Measurements from ENCODE around the gene TEDC1.

The TEDC1 gene

GRCh38 chr14:105484069-105484996 is 6.7 kb upstream of the TEDC1 start:
- DNase-seq (ENCODE audit: low read depth in 1 of 2, low spot score in 1 of 2) = no peak

GRCh38 chr14:105484997-105485393 is 6.1 kb upstream of the TEDC1 start:
- DNase-seq (ENCODE audit: low read depth in 1 of 2, low spot score in 1 of 2) = no peak

GRCh38 chr14:105485739-105486162 is 5.3 kb upstream of the TEDC1 start:
- DNase-seq (ENCODE audit: low read depth in 1 of 2, low spot score in 1 of 2) = no peak

GRCh38 chr14:105486163-105486973 is 4.7 kb upstream of the TEDC1 start, which contains the start of gene CRIP1:
Gene CRIP1, plus strand, starts transcription at chr14:105486886. Its CDS starts 374 bp downstream, at chr14:105487260.
- no peak for DNase-seq (ENCODE audit: low read depth in 1 of 2, low spot score in 1 of 2)

GRCh38 chr14:105486974-105487448 is 4.0 kb upstream of the TEDC1 start:
- no peak for DNase-seq (ENCODE audit: low read depth in 1 of 2, low spot score in 1 of 2)

- DNase-seq (ENCODE audit: low read depth in 1 of 2, low spot score in 1 of 2) = peak in 1 of 2 donors; percentile 46
Observed at GRCh38 chr14:105487449-105487985, 3.5 kb upstream of the TEDC1 start.

GRCh38 chr14:105487986-105488777 is 2.9 kb upstream of the TEDC1 start:
- no peak for DNase-seq (ENCODE audit: low read depth in 1 of 2, low spot score in 1 of 2)

- no peak for DNase-seq (ENCODE audit: low read depth in 1 of 2, low spot score in 1 of 2)
Observed at GRCh38 chr14:105488781-105489541, 2.1 kb upstream of the TEDC1 start.

- DNase-seq (ENCODE audit: low read depth in 1 of 2, low spot score in 1 of 2) = peak; percentile 61 to 79
Observed at GRCh38 chr14:105489542-105490266, 1.3 kb upstream of the TEDC1 start.

- DNase-seq (ENCODE audit: low read depth in 1 of 2, low spot score in 1 of 2) = peak in 1 of 2 donors; percentile 32
Observed at GRCh38 chr14:105490267-105490571, 827 bp upstream of the TEDC1 start.

- peak; percentile 74 to 82 for DNase-seq (ENCODE audit: low read depth in 1 of 2, low spot score in 1 of 2)
Observed at GRCh38 chr14:105491366-105491973, 424 bp downstream of the TEDC1 start.

- DNase-seq (ENCODE audit: low read depth in 1 of 2, low spot score in 1 of 2) = no peak
Observed at GRCh38 chr14:105492031-105492970, 1.3 kb downstream of the TEDC1 start.

GRCh38 chr14:105492971-105493871 is 2.2 kb downstream of the TEDC1 start:
- no peak for DNase-seq (ENCODE audit: low read depth in 1 of 2, low spot score in 1 of 2)

- no peak for DNase-seq (ENCODE audit: low read depth in 1 of 2, low spot score in 1 of 2)
Observed at GRCh38 chr14:105493921-105494605, 3.0 kb downstream of the TEDC1 start.

- DNase-seq (ENCODE audit: low read depth in 1 of 2, low spot score in 1 of 2) = no peak
Observed at GRCh38 chr14:105494606-105494929, 3.5 kb downstream of the TEDC1 start.
